ENCODE measurements around the gene MMRN2.

- TF ChIP-seq CTCF (conservative IDR thresholded peaks at IDR 0.05) (peak; percentile 79), ZFX (IDR thresholded peaks at IDR 0.05) (no peak)
Measured at GRCh38 chr10:86899670-86900276, 57.6 kb downstream of the MMRN2 start.
